ENCODE data around the gene TINAGL1.

DNA sequence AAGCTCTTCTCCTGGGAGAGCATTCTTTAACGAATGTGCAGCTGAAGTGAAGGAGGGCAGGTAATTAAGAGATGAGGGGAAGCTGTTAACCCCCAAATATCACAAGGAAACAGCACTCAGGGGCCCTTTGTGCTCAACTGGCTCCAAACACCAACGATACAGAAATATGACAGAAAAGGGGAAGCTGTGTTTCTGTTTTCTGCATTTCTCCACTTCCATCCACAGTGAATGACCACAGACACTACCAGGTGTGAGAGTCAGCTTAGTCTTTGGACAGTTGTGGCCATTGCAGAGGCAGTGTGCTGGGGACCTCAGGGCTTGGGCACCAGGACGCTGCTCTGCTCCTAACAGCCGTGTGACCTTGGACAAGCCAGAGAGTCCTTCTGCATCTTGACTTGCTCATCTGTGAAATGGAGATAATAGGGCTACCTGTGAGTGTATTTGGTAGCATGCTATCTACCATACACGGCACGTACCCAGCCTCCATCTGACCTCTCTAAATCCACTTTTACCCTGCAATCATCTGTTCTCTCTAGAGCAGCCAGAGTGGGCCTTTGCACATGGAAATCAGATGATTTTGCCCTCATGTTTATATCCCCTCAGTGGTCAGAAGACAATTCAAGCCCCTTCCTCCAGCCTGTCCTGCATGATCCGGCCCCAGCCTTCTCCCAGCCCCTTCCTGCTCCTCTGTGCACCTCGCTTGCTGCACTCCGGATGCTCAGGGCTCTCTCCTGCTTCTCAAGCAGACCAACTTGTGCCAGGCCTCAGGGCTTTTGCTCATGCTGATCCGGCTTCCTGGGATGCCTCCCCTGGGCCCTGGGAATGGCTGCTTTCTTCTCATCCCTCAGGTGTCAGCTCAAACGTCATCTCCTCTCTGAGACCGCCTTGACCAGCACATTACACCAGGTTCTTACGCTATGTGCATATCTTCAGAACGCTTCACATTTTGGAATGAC, 4.7 kb upstream of the TINAGL1 start:
- TF ChIP-seq POLR2A (IDR thresholded peaks at IDR 0.05; ENCODE audit: low read depth, low read length), result no peak
- no peak for TF ChIP-seq POLR2AphosphoS5 (IDR thresholded peaks at IDR 0.05; ENCODE audit: low read depth, low read length)
- no peak for TF ChIP-seq TAF1 (IDR thresholded peaks at IDR 0.05; ENCODE audit: low read depth, low read length)
- TF ChIP-seq PAX5 (IDR thresholded peaks at IDR 0.05; ENCODE audit: insufficient read depth, low read length, severe bottlenecking), result no peak
- 0 out of 2 replicates have a peak, but pooled peaks have one; percentile 41 for TF ChIP-seq SPI1 (IDR thresholded peaks at IDR 0.05; ENCODE audit: low read depth, low read length)
